Placental pericyte (primary cell): Measurements from ENCODE around the gene FHIP1A. TPM values are rescaled to one million over a fixed set of nuclear protein-coding genes. Genes with fewer than 3 reads are reported as not detected.

ENCODE experiments used
- total RNA-seq: library from RNA; depleted of rRNA; stranded (reverse); fragments of >200 nt; gene quantifications from 2 replicates; pipeline ENCODE4 v1.2.3, GENCODE V29; 2012

The FHIP1A gene
- total RNA-seq, result under 0.01 and 0.14 TPM in 2 replicates

DNA sequence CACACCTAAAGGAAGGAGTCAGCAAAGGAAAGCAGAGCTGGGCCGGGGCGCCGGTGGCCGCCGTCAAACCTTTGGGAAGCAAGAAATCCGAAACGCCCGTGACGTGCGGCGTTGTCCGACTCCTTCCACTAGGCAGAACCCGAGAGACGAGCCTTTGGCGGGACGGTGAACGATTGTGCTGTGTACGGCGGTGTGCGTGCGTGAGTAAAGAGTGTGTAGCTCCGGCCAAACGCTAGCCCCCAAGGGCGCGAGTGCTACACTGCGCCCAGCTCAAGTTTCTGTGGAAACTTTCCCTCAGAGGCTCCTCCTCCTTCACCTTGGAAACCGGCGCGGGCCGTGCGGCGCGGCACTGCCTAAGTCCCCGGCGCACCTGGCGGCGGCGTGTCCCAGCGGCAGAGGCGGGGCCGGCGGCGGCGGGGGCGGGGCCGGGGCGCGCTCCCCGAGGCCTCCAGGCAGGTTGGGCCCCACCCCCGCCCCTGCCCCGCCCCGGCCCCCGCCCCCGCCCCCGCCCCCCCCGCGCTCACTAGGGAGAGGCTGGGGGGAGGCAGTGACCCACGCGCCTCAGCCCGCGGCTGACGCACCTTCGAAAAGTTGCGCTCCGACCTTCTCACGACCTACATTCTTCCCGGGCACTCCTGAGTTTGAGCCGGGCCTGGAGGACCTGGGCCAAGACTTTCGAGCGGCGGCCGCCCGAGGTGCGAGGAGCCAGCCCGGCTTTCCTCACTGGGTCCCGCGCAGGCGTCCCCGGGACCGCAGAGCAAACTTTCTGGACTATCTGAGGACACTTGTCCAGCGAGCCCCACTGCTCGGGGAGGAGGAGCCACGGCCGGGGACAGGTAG is at the start of gene FHIP1A:
TSS of gene FHIP1A (plus strand) at position 547 of the 840 bp plus-strand sequence. CDS start 157,084 bp downstream, outside the sequence.

Other genes starting within 250 kb of the FHIP1A start
- gene PRSS48, start 132.0 kb upstream of the FHIP1A start, total RNA-seq, result not detected in 2 replicates
- gene SH3D19, start 83.6 kb upstream of the FHIP1A start, total RNA-seq, result 3.5 and 31.4 TPM in 2 replicates